IPS-20b (cell line): ENCODE data around the gene VAC14.
A peak's percentile ranks its signal among the peaks of the same experiment; 100 is the strongest.

Experiments
- H3K27ac ChIP-seq: one replicate; pipeline ENCODE4 v1.5.1; 2013; ENCODE audit warnings: low read length
- H3K27me3 ChIP-seq: 2 replicates; pipeline ENCODE4 v1.6.1; 2013; ENCODE audit warnings: mild to moderate bottlenecking, low read length, inconsistent platforms; ENCODE audit not compliant: insufficient read depth
- H3K36me3 ChIP-seq: 2 replicates; pipeline ENCODE4 v1.6.1; 2013; ENCODE audit warnings: low read depth, mild to moderate bottlenecking, inconsistent platforms, low read length, moderate library complexity; ENCODE audit not compliant: insufficient read depth
- H3K4me1 ChIP-seq: 2 replicates; pipeline ENCODE4 v1.6.1; 2013; ENCODE audit warnings: mild to moderate bottlenecking, control low read depth, inconsistent platforms, low read length, moderate library complexity; ENCODE audit not compliant: insufficient read depth
- H3K4me3 ChIP-seq: 2 replicates; pipeline ENCODE4 v1.5.1; 2013; ENCODE audit warnings: mild to moderate bottlenecking, low read length, inconsistent platforms
- H3K9ac ChIP-seq: 2 replicates; pipeline ENCODE4 v1.6.1; 2013; ENCODE audit warnings: low read depth, mild to moderate bottlenecking, inconsistent platforms, low read length, moderate library complexity
- H3K9me3 ChIP-seq: 2 replicates; pipeline ENCODE4 v1.6.1; 2013; ENCODE audit warnings: mild to moderate bottlenecking, low read depth, low read length, inconsistent platforms; ENCODE audit not compliant: insufficient read depth

Gene VAC14

DNA sequence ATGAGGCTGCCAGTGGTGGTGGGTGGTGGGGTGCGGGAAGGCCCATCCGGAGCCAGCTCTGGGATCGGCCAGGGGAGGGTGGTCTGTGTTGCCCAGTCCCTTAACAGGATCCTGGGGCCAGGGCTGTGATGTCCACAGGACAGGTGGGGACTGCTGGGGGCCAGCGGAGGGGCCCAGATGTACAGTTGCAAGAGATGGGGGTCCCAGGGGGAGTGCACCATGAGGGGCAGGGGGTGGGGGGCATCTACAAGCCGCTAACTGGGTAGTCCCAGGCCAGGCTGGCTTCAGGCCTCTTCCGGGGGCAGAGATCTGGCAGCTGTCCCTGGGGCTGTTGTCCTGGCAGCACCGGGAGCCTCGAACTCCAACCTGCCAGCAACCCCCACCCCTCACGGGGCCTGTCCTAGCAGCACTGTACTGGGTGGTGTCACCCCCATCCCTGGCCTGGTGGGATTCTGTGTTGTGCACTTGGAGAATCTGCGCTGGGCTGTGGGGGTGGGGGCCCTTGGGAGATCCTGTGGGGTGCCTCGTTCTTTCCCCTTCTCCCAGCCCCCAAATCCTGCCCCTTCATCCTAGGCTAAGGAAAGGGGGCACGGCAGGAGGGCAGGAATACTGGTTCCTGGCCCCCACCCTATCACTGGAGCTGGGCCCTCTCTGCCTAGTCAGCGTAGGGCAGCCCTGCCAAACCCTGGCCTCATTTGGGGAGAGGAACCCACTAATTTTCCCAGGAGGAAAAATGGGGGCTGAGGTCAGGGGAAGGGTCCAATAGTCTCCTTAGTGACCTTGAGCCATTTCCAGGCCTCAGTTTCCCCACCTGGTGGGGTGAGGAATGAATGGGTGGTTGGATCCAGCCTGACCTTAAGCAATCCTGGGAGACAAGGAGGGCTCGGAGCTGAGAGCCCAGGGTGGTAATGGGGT, 116.6 kb downstream of the VAC14 start:
- Histone ChIP-seq H3K36me3 (no peaks in the 10 kb centered on the region), H3K9ac (peak overlapping the region; percentile 41; the same call in 1 of the 2 replicates), H3K27ac (no peak overlapping the region), H3K27me3 (peaks cover 17% of the 10 kb centered on the region; the same call in 1 of the 2 replicates), H3K4me3 (peak overlapping the region; percentile 76), H3K9me3 (no peaks in the 10 kb centered on the region), H3K4me1 (peaks cover 12% of the 10 kb centered on the region; the same call in 1 of the 2 replicates)

DNA sequence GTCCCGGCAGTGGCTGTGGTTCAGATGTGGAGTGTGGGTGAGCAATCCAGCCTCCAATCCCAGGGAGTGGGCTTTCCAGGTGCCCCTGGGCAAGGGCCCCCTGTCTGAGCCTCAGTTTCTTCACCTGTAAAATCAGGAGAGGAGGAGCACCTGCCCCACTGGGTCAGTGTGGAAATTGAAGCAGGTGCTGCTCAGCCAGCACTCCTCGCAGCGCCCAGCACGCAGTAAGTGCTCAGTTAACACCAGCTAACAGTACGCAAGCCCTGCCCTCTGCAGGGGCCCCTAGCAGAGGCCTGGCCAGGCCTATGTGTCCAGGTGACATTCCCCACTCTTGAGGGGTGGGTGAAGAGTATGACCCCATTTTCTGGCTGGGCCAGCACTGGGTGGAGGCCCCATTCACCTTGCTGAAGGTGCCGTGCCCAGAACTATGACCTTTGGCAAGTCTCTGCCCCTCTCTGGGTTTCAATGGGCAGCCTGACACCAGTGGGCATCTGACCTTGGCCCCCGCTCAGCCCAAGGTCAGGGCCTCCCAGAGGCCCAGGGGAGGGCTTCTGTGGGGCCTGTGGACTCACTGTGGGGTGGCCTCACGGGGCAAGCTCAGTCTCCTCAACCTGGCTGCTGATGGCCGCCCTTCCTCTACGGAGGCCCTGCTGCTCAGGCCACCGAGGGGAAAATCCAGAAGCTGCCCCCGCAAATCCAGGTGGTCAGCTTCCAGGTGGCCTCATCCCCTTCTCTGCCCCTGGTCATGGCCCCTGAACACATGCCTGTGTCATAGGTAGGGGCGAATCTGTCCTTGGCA, 117.6 kb downstream of the VAC14 start:
- Histone ChIP-seq H3K36me3 (0 out of 2 replicates have a peak, but pooled peaks cover 7% of the 10 kb centered on the region), H3K4me1 (peaks cover 12% of the 10 kb centered on the region; the same call in 1 of the 2 replicates), H3K9me3 (no peaks in the 10 kb centered on the region), H3K27me3 (peaks cover 17% of the 10 kb centered on the region; the same call in 1 of the 2 replicates), H3K27ac (no peak overlapping the region), H3K4me3 (no peak overlapping the region), H3K9ac (no peak overlapping the region)

DNA sequence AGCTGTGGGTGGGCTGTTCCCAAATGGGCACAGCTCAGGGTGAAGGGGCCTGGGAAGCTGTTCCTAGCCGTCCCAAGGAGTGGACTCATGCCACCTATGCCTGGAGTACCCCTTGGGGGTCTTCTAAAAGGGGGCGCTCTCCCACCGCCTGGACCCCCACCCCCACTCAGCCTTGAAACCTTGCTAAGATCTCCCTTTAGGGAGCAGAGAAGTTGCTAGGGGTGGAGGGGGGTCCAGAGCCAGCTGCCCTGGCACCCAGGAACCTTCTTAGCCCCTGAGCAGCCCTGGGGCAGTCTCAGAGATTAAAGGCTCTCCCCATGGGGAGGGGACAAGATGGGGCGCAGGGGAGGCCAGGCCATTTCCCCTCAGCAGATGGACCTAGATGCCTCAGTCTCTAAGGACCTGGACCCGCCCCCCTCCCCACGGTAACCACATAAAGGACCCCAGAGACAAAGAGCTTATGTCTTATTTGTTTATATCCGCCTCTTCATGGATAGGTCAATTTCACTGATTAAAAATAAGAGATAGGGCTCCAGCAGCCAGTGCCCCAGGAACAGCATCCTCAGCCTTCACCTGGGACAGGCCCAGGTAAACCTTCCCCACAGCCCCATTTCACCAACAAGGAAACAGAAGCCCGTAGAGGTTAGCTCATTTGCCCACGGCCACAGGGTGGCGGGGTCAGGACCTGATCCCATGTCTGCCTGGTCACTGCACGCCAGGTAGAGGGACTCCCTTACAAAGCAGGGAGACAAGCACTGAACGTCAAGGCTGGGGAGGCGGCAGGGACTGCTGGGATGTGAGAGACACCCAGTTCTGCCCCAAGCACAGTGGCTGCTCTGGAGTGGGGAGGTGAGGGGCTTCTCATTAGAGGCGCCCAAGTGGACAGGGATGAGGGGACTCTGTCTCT, 118.5 kb downstream of the VAC14 start:
- H3K27ac ChIP-seq = no peak overlapping the region
- H3K27me3 ChIP-seq = peaks cover 17% of the 10 kb centered on the region; the same call in 1 of the 2 replicates
- no peaks in the 10 kb centered on the region for H3K9me3 ChIP-seq
- no peak overlapping the region for H3K4me3 ChIP-seq
- H3K4me1 ChIP-seq = peaks cover 10% of the 10 kb centered on the region; the same call in 1 of the 2 replicates
- H3K9ac ChIP-seq = no peak overlapping the region
- peaks cover 12% of the 10 kb centered on the region; the same call in 1 of the 2 replicates for H3K36me3 ChIP-seq

DNA sequence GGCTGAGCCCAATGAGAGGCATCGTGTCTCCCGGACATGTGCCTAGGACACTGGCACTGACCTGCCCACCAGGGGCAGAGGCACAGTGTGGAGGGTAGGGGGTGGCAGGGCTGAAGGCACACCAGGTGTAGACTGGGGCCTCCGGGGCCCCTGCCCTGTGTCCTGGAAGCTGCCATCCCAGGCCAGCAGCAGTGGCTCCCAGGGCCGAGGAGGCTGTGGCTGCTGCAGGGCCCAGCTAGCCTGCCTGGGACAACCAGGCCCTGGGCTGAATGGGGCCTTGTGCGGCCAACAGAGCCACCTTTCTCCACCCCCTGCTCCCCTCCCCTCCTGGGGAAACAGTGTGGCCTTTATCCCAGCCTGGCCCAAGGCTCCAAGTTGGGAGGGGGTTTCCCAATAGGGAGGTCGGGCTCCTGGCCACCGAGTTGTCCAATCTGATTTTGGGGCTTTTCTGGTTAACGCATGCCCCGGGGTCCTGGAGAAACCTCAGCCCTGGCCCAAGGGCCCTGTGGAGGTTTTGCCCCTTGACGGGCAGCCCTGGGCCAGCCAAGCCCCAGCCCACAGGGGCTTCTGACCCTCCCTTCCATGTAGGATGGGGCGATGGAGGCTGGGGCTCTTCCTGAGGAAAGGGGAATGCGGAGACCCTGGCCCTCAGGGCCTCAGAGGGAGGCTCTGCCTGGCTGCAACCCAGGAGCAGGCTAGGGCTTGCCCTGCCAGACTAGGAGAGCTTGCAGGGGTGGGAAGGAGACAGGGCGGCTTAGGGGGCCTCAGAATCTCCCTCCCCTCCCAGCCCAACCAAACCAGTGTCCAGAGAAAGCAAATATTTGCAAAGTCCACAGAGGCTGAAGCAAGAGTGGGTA, 119.3 kb downstream of the VAC14 start:
- no peak overlapping the region for H3K9ac ChIP-seq
- peaks cover 8% of the 10 kb centered on the region; the same call in 1 of the 2 replicates for H3K4me1 ChIP-seq
- peaks cover 13% of the 10 kb centered on the region; the same call in 1 of the 2 replicates for H3K27me3 ChIP-seq
- H3K4me3 ChIP-seq = no peak overlapping the region
- H3K27ac ChIP-seq = no peak overlapping the region
- peaks cover 14% of the 10 kb centered on the region; the same call in 1 of the 2 replicates for H3K36me3 ChIP-seq
- no peaks in the 10 kb centered on the region for H3K9me3 ChIP-seq

DNA sequence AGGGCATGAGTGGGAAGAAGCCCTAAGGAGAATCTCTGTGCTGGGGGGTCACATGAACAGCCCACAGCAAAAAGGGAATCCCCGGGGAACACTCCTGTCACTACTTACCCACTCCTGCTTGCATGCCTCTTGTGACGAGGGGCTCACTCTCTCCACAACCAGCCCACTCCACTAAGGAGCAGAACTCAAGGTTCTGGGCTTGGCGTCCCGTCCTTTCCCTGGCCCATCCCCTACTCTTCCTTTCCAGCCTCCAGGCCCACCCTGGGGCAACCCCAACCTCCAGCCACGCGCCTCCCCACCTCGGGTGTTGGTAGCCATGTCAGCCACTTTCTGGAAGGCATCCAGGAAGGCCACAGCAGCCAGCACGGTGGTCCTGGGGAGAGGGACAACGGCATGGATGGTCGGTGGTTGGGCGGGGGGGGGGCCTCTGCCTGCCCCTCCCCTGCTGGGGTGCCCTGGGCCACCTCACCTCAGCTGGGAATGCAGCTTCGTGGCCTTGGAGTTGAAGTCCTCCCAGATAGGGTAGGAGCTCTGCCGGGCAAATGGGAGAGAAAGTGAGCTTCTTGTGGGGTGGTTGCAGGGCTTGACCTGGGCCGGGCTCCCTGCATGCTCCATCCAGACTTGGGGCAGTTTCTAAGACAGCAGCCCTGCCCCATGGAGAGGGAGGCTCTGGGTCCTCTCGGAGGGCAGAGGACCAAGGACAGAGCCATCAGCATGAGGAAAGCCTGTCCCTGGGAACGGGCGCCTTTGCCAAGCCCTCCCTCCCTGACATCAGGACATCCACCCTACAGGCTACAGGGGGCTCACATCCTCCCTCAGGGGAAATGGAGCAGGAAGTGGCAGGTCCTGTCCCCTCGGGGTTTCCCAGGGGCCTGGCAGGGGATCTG, 120.2 kb downstream of the VAC14 start:
- H3K27ac ChIP-seq = no peak overlapping the region
- peaks cover 19% of the 10 kb centered on the region for H3K36me3 ChIP-seq
- H3K9me3 ChIP-seq = no peaks in the 10 kb centered on the region
- peaks cover 6% of the 10 kb centered on the region; the same call in 1 of the 2 replicates for H3K4me1 ChIP-seq
- peaks cover 8% of the 10 kb centered on the region; the same call in 1 of the 2 replicates for H3K27me3 ChIP-seq
- H3K9ac ChIP-seq = no peak overlapping the region
- H3K4me3 ChIP-seq = peak overlapping the region; percentile 22; the same call in 1 of the 2 replicates

DNA sequence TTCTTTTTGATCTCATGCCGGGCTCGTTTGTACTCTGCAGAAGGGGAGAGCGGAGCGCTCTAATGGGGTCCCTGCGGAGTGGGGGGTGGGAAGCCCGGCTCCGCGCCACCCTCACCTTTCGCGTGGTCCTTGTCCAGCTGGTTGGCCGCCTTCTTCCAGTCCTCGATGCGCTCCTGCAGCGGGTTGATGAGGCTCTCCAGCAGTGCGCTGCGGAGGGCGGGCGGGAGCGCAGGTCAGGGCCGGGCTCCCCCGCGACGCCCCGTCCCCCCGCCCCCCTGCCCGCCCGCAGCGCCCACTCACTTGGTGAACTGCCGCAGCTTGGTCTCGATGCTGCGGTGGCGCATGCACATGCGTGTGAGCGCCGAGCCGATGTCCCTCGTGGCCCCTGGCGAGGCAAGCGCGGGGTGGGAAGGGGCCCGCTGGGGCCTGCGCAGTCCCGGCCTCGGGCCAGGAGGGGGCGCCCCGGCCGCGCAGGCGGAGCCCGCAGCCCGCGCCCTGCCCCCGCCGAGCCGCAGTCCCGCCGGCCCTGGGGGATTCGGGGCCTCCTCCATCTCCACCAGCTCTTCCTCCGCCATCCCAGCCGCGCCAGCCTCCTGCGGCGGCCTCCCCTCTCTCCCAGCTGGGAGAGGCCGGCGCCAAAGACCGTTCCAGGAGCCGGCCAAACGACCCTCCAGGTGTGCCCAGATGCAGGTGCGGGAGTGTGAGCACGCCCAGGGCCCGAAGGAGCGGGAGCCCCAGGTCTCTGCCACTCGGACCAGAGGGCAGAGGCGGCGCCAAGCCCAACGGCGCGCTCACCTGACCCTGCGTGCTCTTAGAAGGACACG, 121.1 kb downstream of the VAC14 start:
- Histone ChIP-seq H3K36me3 (peaks cover 19% of the 10 kb centered on the region), H3K4me3 (peak overlapping the region; percentile 22; the same call in 1 of the 2 replicates), H3K4me1 (peaks cover 5% of the 10 kb centered on the region; the same call in 1 of the 2 replicates), H3K27me3 (peaks cover 3% of the 10 kb centered on the region; the same call in 1 of the 2 replicates), H3K9ac (no peak overlapping the region), H3K27ac (no peak overlapping the region), H3K9me3 (no peaks in the 10 kb centered on the region)

DNA sequence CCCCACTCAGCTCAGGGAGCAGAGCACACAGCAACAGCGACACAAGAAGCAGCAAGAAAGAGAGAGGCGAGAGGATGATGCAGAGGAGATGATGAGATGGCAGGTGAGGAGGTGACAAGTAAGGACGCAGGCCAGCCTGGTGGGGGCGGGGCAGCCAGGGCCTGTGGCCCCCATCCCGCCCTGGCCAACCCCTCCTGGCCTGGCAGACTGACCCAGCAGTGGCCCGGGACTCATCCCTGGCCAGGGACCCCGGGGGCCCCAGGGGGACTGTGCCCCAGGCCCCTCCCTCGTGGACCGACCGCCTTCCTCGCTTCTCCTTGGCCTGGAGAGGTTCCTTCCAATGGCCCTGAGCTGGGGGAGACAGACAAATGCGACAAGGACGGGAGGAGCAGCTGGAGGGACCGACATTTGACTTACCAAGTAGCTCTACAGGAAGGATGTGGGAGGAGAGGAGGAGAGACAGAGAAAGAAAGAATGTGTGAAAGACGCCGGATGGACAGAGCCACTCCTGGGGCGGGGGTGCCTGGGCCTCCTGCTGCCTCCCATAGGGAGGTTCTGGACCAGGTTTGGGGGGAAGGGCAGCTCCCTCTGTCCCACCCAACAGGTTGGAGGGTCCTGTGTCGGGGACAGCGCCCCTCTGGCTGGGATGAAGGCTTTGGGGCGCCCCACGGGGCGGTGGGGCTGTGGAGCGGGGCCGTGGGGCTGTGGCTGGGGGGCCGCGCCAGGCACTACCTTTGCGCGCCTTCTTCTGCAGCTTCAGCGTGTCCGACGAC, 121.9 kb downstream of the VAC14 start:
- H3K27ac ChIP-seq = no peak overlapping the region
- no peaks in the 10 kb centered on the region for H3K4me1 ChIP-seq
- no peaks in the 10 kb centered on the region for H3K9me3 ChIP-seq
- H3K9ac ChIP-seq = no peak overlapping the region
- H3K36me3 ChIP-seq = peaks cover 22% of the 10 kb centered on the region
- H3K27me3 ChIP-seq = no peaks in the 10 kb centered on the region
- H3K4me3 ChIP-seq = no peak overlapping the region

DNA sequence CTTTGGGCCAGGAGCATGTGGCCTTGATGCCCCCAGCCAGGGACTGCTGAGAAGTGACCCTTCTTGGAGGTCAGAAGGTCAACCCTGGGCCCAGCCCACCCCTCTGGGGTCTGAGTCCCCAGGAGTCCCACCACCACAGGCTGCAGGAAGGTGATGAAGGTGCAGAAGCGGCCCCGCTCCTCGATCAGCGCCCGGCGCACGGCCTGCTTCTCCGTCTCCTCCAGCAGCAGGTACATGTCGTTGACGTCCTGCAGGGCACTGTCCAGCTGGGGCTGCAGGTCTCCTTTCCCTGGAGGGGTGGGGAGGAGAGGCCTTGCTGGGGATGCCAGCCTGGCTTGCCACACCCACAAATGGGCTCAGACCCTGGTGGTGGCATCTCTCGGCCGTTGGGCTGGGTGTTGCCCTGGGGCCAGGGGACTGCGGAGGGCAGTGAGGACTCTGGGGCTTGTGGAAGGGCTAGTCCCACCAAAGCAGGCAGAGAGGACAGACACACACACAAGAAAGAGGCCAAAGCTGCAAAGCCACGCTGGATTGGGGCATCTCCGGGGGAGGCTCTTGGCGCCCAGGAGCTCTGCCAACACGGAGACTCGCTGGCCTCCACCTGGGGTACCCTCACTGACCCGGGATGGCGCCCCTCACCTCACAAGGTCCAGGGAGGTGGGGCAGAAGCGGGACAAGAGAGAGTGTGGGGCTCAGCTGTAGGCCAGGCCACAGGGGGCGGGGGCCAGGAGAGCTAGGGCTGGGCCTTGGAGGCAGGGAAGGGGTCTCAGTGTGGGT, 122.6 kb downstream of the VAC14 start:
- H3K4me3 ChIP-seq = no peak overlapping the region
- no peaks in the 10 kb centered on the region for H3K4me1 ChIP-seq
- H3K9ac ChIP-seq = no peak overlapping the region
- H3K36me3 ChIP-seq = peaks cover 30% of the 10 kb centered on the region
- H3K9me3 ChIP-seq = no peaks in the 10 kb centered on the region
- H3K27ac ChIP-seq = no peak overlapping the region
- H3K27me3 ChIP-seq = no peaks in the 10 kb centered on the region
